HCT116 (cell line): Measurements from ENCODE around the gene SEZ6. TPM values are rescaled to one million over a fixed set of nuclear protein-coding genes. Genes with fewer than 3 reads are reported as not detected.

ENCODE experiments used
- ATAC-seq: fragments of 200-7000 bp; cut with Tn5 transposase; 2 replicates; pipeline ENCODE4 v1.9.1; 2020; ENCODE audit warnings: mild to moderate bottlenecking, moderate library complexity
- BruUV-seq: library from RNA; stranded (reverse); fragments of 400-500 nt; replicated peaks from 2 replicates; lab custom pipeline; 2021; lab: Mats Ljungman, UMichigan
- CTCF ChIA-PET: fragments of 300-600 bp; sonication (Branson Sonifier 250); formaldehyde crosslinking; loops from one replicate; lab custom pipeline; 2021; ENCODE audit warnings: antibody characterized with exemption; lab: Charles Lee
- POLR2A ChIA-PET: fragments of 300-600, 350-600 bp; sonication (Branson Sonifier 250); formaldehyde crosslinking; loops from one replicate; lab custom pipeline; 2021; ENCODE audit warnings: antibody characterized with exemption; lab: Charles Lee
- RAD21 ChIA-PET, 2 experiments: fragments of 300-600 bp; sonication (Branson Sonifier 250); formaldehyde crosslinking; loops; one replicate each; lab custom pipeline; 2023; ENCODE audit warnings: low total read pairs in 2 of 2; ENCODE audit not compliant: uncharacterized antibody in 2 of 2, unreplicated experiment in 2 of 2, low non-redundant PET in 1 of 2; lab: Charles Lee
- DNase-seq: peaks from one replicate; pipeline ENCODE4 v3.0.0-alpha.2; 2010; ENCODE audit warnings: low read depth, low spot score
- H2AFZ ChIP-seq: fragments of 200-600 bp; shearing (Covaris generic), sonication (generic); 2 replicates; pipeline ENCODE4 v1.6.1; 2017; ENCODE audit warnings: low read depth, mixed run types, mixed read lengths, antibody characterized with exemption, low read length; ENCODE audit not compliant: poor library complexity, severe bottlenecking
- H3K27ac ChIP-seq: 2 replicates; pipeline ENCODE4 v1.5.1; 2012; ENCODE audit warnings: low read depth, low read length
- H3K27me3 ChIP-seq: fragments of 200-600 bp; sonication (generic); 2 replicates; pipeline ENCODE4 v1.6.1; 2016; ENCODE audit warnings: mixed run types, low read length, mixed read lengths; ENCODE audit not compliant: insufficient read depth
- H3K36me3 ChIP-seq, 2 experiments: fragments of 200-500 bp in 1 of 2; fragments of 200-600 bp in 1 of 2; sonication (Bioruptor generic) in 1 of 2; sonication (generic) in 1 of 2; 2 replicates each; pipeline versions ENCODE4 v1.5.1 to v1.6.1; 2014 to 2016; ENCODE audit warnings: low read length in 2 of 2, inconsistent platforms in 1 of 2, mixed read lengths in 1 of 2, mixed run types in 1 of 2; ENCODE audit not compliant: insufficient read depth in 2 of 2, control insufficient read depth in 1 of 2
- H3K4me1 ChIP-seq, 2 experiments: fragments of 200-600 bp in 1 of 2; sonication (generic) in 1 of 2; 2 replicates each; pipeline versions ENCODE4 v1.5.1 to v1.6.1; 2012 to 2017; ENCODE audit warnings: low read length in 2 of 2, inconsistent platforms in 1 of 2, mild to moderate bottlenecking in 1 of 2, mixed read lengths in 1 of 2, mixed run types in 1 of 2, moderate library complexity in 1 of 2; ENCODE audit not compliant: insufficient read depth in 2 of 2, control insufficient read depth in 1 of 2
- H3K4me2 ChIP-seq: fragments of 200-600 bp; sonication (generic); 2 replicates; pipeline ENCODE4 v1.6.1; 2017; ENCODE audit warnings: mixed run types, low read length, mixed read lengths
- H3K4me3 ChIP-seq, 2 experiments: fragments of 200-600 bp in 1 of 2; sonication (generic) in 1 of 2; replicated peaks in 1 of 2; 2 replicates each; pipeline ENCODE4 v1.5.1; 2011 to 2016; ENCODE audit warnings: low read length in 2 of 2, control low read depth in 1 of 2, low read depth in 1 of 2, mild to moderate bottlenecking in 1 of 2, mixed read lengths in 1 of 2, mixed run types in 1 of 2
- H3K79me2 ChIP-seq: fragments of 200-600 bp; sonication (generic); 2 replicates; pipeline ENCODE4 v1.6.1; 2017; ENCODE audit warnings: mild to moderate bottlenecking, mixed run types, low read length, moderate library complexity, mixed read lengths; ENCODE audit not compliant: insufficient read depth
- H3K9ac ChIP-seq: fragments of 200-600 bp; sonication (generic); 2 replicates; pipeline ENCODE4 v1.6.1; 2016; ENCODE audit warnings: low read length, mixed read lengths
- H3K9me2 ChIP-seq: fragments of 200-600 bp; sonication (generic), shearing (Covaris generic); 2 replicates; pipeline ENCODE4 v1.6.1; 2017; ENCODE audit warnings: mixed run types, mild to moderate bottlenecking, moderate library complexity; ENCODE audit not compliant: insufficient read depth
- H3K9me3 ChIP-seq, 2 experiments: fragments of 200-500 bp in 1 of 2; fragments of 200-600 bp in 1 of 2; sonication (Bioruptor generic) in 1 of 2; sonication (generic) in 1 of 2; 2 replicates each; pipeline ENCODE4 v1.6.1; 2014 to 2017; ENCODE audit warnings: low read length in 2 of 2, mixed read lengths in 2 of 2, inconsistent platforms in 1 of 2, low read depth in 1 of 2, mild to moderate bottlenecking in 1 of 2, mixed run types in 1 of 2, moderate library complexity in 1 of 2; ENCODE audit not compliant: control insufficient read depth in 1 of 2, insufficient read depth in 1 of 2
- H4K20me1 ChIP-seq: fragments of 200-600 bp; sonication (generic), shearing (Covaris generic); 2 replicates; pipeline ENCODE4 v1.6.1; 2017; ENCODE audit warnings: mixed run types, mild to moderate bottlenecking, moderate library complexity; ENCODE audit not compliant: insufficient read depth
- EGR1 ChIP-seq: IDR thresholded peaks from 2 replicates; pipeline ENCODE4 v1.6.1; 2012; ENCODE audit warnings: low read depth
- ELF1 ChIP-seq: IDR thresholded peaks from 2 replicates; pipeline ENCODE4 v1.6.1; 2012; ENCODE audit warnings: low read depth, borderline replicate concordance
- FOSL1 ChIP-seq: IDR thresholded peaks from 2 replicates; pipeline ENCODE4 v1.6.1; 2012; ENCODE audit warnings: low read depth
- JUND ChIP-seq: IDR thresholded peaks from 2 replicates; pipeline ENCODE4 v1.6.1; 2012
- POLR2A ChIP-seq: IDR thresholded peaks from 2 replicates; pipeline ENCODE4 v1.7.0; 2011; ENCODE audit warnings: borderline replicate concordance; ENCODE audit not compliant: insufficient read depth, insufficient read length; ENCODE audit errors: extremely low read depth
- POLR2AphosphoS5 ChIP-seq: IDR thresholded peaks from 2 replicates; pipeline ENCODE4 v1.6.1; 2011; ENCODE audit warnings: mild to moderate bottlenecking, low read depth, low read length, moderate library complexity
- RAD21 ChIP-seq: IDR thresholded peaks from 2 replicates; pipeline ENCODE4 v1.6.1; 2012; ENCODE audit warnings: low read depth, mild to moderate bottlenecking
- ZFX ChIP-seq: fragments of 450-650 bp; IDR thresholded peaks from 2 replicates; pipeline ENCODE4 v1.6.1; 2017
- ZNF274 ChIP-seq: fragments of 200-500 bp; sonication (Bioruptor generic); IDR thresholded peaks from 2 replicates; pipeline ENCODE4 v1.6.1; 2014; ENCODE audit warnings: mild to moderate bottlenecking, low read depth, low read length, inconsistent platforms
- intact Hi-C: fragments of 100-400 bp; cut with micrococcal nuclease; formaldehyde crosslinking; loops from 2 replicates; pipeline ENCODE4 v1.10.0; 2022
- total RNA-seq: library from RNA; stranded (reverse); gene quantifications from one replicate; pipeline ENCODE4 v1.2.1, GENCODE V29; 2021; ENCODE audit not compliant: unreplicated experiment
- TF ChIP-seq, protein P1 (sequence below), 3 experiments: fragments of 200-600 bp in 1 of 3; sonication (generic) in 1 of 3; IDR thresholded peaks in 2 of 3; conservative IDR thresholded peaks in 1 of 3; 2 replicates each; pipeline ENCODE4 v1.5.1; 2012 to 2017; ENCODE audit warnings: low read depth in 2 of 3, low read length in 2 of 3, antibody characterized with exemption in 1 of 3, borderline replicate concordance in 1 of 3, control low read depth in 1 of 3, mild to moderate bottlenecking in 1 of 3, mixed read lengths in 1 of 3, mixed run types in 1 of 3, moderate library complexity in 1 of 3; ENCODE audit not compliant: insufficient read depth in 1 of 3
- TF ChIP-seq, protein P2 (sequence below): IDR thresholded peaks from 2 replicates; pipeline ENCODE4 v1.6.1; 2011; ENCODE audit warnings: mild to moderate bottlenecking, low read length, moderate library complexity; ENCODE audit not compliant: insufficient replicate concordance; ENCODE audit errors: extremely low read depth
- TF ChIP-seq, protein P3 (sequence below): IDR thresholded peaks from 2 replicates; pipeline ENCODE4 v1.6.1; 2012
- TF ChIP-seq, protein P4 (sequence below): IDR thresholded peaks from 2 replicates; pipeline ENCODE4 v1.6.1; 2012

The SEZ6 gene
- total RNA-seq, 1 experiment from 2014 or later = 0.22 TPM

DNA sequence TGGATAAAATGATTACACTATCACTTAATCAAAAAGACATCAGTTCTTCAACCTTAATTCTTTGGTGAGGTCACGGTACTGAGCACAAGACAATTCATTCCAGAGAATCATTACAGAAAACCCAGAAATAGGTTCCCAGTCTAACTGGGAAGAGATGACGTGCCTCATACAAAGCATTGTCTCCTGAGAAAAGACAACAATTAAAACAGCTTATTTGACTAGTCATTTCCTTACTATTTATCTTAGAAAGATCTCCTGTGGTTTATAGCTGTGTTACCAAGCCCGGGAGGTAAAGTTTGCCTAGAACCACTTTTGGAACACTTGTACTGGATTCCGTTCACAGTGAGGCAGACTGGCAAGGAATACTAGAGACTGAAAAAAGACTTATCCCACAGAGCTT is 59.6 kb downstream of the SEZ6 start:
- peaks cover 6 to 14% of the 10 kb centered on the region in 2 experiments; a peak in 3 of 4 replicates for H3K36me3 ChIP-seq
- no peaks in the 10 kb centered on the region for H4K20me1 ChIP-seq

DNA sequence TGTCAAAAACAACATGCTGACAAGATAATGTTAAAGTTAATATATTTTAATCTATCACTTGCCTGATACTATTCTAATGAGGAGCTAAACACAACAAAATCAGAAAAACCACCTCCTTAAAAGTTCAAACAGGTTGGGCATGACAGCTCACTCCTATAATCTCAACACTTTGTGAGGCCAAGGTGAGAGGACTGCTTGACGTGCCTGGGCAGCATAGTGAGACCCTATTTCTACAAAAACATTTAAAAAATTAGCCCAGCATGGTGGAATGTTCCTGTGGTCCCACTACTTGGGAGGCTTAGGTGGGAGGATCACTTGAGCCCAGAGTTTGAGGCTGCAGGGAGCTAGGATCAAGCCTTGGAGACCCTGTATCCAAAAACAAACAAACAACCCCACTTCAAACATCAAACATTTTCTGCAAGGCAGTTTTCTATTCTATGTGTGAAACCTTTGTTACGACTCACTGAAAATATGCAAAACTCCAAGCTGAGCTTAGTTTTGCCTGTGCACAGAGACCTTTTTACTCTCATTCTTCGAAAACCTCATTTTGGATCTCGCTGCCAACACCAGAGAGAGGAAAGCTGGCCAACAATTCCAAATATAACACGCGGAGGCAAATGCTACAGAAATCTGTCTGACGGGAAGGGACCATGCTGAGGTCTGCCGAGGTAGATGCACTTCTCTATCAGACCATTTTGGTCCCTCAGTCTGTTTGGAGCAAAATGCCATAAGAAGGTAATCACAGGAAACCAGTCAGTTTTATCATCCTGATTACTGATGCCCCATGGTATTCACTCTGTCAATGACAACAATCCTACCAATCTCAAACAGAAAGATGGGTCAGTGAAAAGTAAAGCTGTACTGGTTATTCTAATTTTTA is 60.7 kb downstream of the SEZ6 start:
- Histone ChIP-seq H3K79me2 (peaks cover 100% of the 10 kb centered on the region), H3K4me1 (peaks cover 9 to 11% of the 10 kb centered on the region in 2 experiments), H3K9me3 (no peaks in the 10 kb centered on the region)
- TF ChIP-seq POLR2A (no peak), RAD21 (no peak), POLR2AphosphoS5 (no peak), JUND (no peak), EGR1 (no peak), ELF1 (no peak), FOSL1 (no peak)
- TF ChIP-seq, protein P1, sequence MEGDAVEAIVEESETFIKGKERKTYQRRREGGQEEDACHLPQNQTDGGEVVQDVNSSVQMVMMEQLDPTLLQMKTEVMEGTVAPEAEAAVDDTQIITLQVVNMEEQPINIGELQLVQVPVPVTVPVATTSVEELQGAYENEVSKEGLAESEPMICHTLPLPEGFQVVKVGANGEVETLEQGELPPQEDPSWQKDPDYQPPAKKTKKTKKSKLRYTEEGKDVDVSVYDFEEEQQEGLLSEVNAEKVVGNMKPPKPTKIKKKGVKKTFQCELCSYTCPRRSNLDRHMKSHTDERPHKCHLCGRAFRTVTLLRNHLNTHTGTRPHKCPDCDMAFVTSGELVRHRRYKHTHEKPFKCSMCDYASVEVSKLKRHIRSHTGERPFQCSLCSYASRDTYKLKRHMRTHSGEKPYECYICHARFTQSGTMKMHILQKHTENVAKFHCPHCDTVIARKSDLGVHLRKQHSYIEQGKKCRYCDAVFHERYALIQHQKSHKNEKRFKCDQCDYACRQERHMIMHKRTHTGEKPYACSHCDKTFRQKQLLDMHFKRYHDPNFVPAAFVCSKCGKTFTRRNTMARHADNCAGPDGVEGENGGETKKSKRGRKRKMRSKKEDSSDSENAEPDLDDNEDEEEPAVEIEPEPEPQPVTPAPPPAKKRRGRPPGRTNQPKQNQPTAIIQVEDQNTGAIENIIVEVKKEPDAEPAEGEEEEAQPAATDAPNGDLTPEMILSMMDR (IDR thresholded peaks at IDR 0.05 in 2 of 3, conservative IDR thresholded peaks at IDR 0.05 in 1 of 3; ENCODE audit: borderline replicate concordance in 1 of 3, insufficient read depth in 1 of 3, low read depth in 2 of 3, low read length in 2 of 3) = no peak
- TF ChIP-seq, protein P2, sequence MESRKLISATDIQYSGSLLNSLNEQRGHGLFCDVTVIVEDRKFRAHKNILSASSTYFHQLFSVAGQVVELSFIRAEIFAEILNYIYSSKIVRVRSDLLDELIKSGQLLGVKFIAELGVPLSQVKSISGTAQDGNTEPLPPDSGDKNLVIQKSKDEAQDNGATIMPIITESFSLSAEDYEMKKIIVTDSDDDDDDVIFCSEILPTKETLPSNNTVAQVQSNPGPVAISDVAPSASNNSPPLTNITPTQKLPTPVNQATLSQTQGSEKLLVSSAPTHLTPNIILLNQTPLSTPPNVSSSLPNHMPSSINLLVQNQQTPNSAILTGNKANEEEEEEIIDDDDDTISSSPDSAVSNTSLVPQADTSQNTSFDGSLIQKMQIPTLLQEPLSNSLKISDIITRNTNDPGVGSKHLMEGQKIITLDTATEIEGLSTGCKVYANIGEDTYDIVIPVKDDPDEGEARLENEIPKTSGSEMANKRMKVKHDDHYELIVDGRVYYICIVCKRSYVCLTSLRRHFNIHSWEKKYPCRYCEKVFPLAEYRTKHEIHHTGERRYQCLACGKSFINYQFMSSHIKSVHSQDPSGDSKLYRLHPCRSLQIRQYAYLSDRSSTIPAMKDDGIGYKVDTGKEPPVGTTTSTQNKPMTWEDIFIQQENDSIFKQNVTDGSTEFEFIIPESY = no peak
- TF ChIP-seq, protein P3, sequence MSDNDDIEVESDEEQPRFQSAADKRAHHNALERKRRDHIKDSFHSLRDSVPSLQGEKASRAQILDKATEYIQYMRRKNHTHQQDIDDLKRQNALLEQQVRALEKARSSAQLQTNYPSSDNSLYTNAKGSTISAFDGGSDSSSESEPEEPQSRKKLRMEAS = no peak
- TF ChIP-seq, all 23 proteins: peak for 0
- no peak overlapping the region for H2AFZ ChIP-seq
- DNase-seq = no peak
- H3K27me3 ChIP-seq = no peaks in the 10 kb centered on the region
- POLR2A ChIA-PET = no interaction called here
- H4K20me1 ChIP-seq = no peaks in the 10 kb centered on the region
- RAD21 ChIA-PET = no interaction called here
- BruUV-seq = no TSS peak
- CTCF ChIA-PET = no interaction called here
- ATAC-seq = no peak
- H3K9ac ChIP-seq = no peak overlapping the region
- H3K27ac ChIP-seq = no peak overlapping the region
- intact Hi-C loops = no loop called here
- H3K4me3 ChIP-seq = no peak overlapping the region
- H3K9me2 ChIP-seq = no peaks in the 10 kb centered on the region
- peaks cover 6 to 17% of the 10 kb centered on the region in 2 experiments; a peak in 3 of 4 replicates for H3K36me3 ChIP-seq
- H3K4me2 ChIP-seq = no peak overlapping the region

More for the DNA sequence above, 59.6 kb downstream of the SEZ6 start:
- no peak overlapping the region for H2AFZ ChIP-seq
- H3K4me2 ChIP-seq = no peak overlapping the region
- H3K27me3 ChIP-seq = no peaks in the 10 kb centered on the region
- H3K4me1 ChIP-seq = peaks cover 9 to 11% of the 10 kb centered on the region in 2 experiments
- no peak overlapping the region for H3K4me3 ChIP-seq
- ChIA-PET RAD21 (no interaction called here), POLR2A (no interaction called here), CTCF (no interaction called here)
- intact Hi-C loops = no loop called here
- ATAC-seq = no peak
- H3K79me2 ChIP-seq = peaks cover 97% of the 10 kb centered on the region
- TF ChIP-seq, protein P4, sequence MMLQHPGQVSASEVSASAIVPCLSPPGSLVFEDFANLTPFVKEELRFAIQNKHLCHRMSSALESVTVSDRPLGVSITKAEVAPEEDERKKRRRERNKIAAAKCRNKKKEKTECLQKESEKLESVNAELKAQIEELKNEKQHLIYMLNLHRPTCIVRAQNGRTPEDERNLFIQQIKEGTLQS = no peak
- no peak for TF ChIP-seq ZFX
- TF ChIP-seq ZNF274 = no peak
- no peak for TF ChIP-seq POLR2AphosphoS5
- no peak for DNase-seq
- BruUV-seq = no TSS peak
- H3K9me3 ChIP-seq = no peaks in the 10 kb centered on the region
- H3K9ac ChIP-seq = no peak overlapping the region
- no peaks in the 10 kb centered on the region for H3K9me2 ChIP-seq
- H3K27ac ChIP-seq = no peak overlapping the region
